H1 (cell line): ENCODE data around the gene GRID2. TPM values are rescaled to one million over a fixed set of nuclear protein-coding genes. Genes with fewer than 3 reads are reported as not detected.

Experiments used
- CTCF ChIA-PET: fragments of 300-600 bp; sonication (Branson Sonifier 250); formaldehyde crosslinking; loops from one replicate; lab custom pipeline; 2021; ENCODE audit not compliant: partially characterized antibody; lab: Charles Lee
- POLR2A ChIA-PET: fragments of 300-600 bp; sonication (Branson Sonifier 250); formaldehyde crosslinking; loops from one replicate; lab custom pipeline; 2021; ENCODE audit warnings: inconsistent platforms; ENCODE audit not compliant: partially characterized antibody; lab: Charles Lee
- DNase-seq, 2 experiments: peaks; one replicate each; pipeline versions ENCODE4 v3.0.0 to v3.0.0-alpha.2; 2010 to 2022; ENCODE audit warnings: low spot score in 2 of 2, low read depth in 1 of 2, mixed read lengths in 1 of 2
- FAIRE-seq: peaks from 2 replicates; lab custom pipeline; 2011; peaks lifted over from hg19 to GRCh38; lab: Jason Lieb, UNC
- H2AFZ ChIP-seq: 2 replicates; pipeline ENCODE4 v1.8.1; 2012; ENCODE audit warnings: low read length, inconsistent platforms
- H2AK5ac ChIP-seq: 2 replicates; pipeline ENCODE4 v1.6.1; 2013; ENCODE audit warnings: low read depth, low read length
- H2BK120ac ChIP-seq: replicated peaks from 2 replicates; pipeline ENCODE3; 2013; ENCODE audit warnings: low read depth, low read length, inconsistent platforms
- H2BK12ac ChIP-seq: 2 replicates; pipeline ENCODE4 v1.6.1; 2013; ENCODE audit warnings: low read depth, low read length
- H2BK15ac ChIP-seq: 2 replicates; pipeline ENCODE4 v1.6.1; 2013; ENCODE audit warnings: low read length
- H2BK20ac ChIP-seq: 2 replicates; pipeline ENCODE4 v1.6.1; 2013; ENCODE audit warnings: low read length
- H2BK5ac ChIP-seq: 2 replicates; pipeline ENCODE4 v1.6.1; 2013; ENCODE audit warnings: low read depth, low read length
- H3K14ac ChIP-seq: 2 replicates; pipeline ENCODE4 v1.6.1; 2013; ENCODE audit warnings: inconsistent platforms; ENCODE audit not compliant: insufficient read length
- H3K18ac ChIP-seq: 2 replicates; pipeline ENCODE4 v1.6.1; 2013; ENCODE audit warnings: low read length; ENCODE audit errors: extremely low read depth
- H3K23ac ChIP-seq: 2 replicates; pipeline ENCODE4 v1.6.1; 2013; ENCODE audit warnings: inconsistent platforms; ENCODE audit not compliant: insufficient read length
- H3K23me2 ChIP-seq: 2 replicates; pipeline ENCODE4 v1.6.1; 2013; ENCODE audit warnings: low read depth, low read length
- H3K27ac ChIP-seq: 2 replicates; pipeline ENCODE4 v1.6.1; 2011; ENCODE audit warnings: low read depth, low read length, inconsistent platforms
- H3K27me3 ChIP-seq, 4 experiments: replicated peaks in 1 of 4; 1 replicate in 1 of 4; 2 replicates in 3 of 4; pipeline versions ENCODE4 v1.6.1 to v1.8.1; 2011 to 2013; ENCODE audit warnings: low read length in 3 of 4, mild to moderate bottlenecking in 3 of 4, inconsistent platforms in 2 of 4, mixed read lengths in 2 of 4, moderate library complexity in 1 of 4; ENCODE audit not compliant: control insufficient read depth in 3 of 4, insufficient read depth in 3 of 4; ENCODE audit errors: extremely low read depth in 1 of 4
- H3K36me3 ChIP-seq, 4 experiments: 2 replicates each; pipeline versions ENCODE4 v1.6.1 to v1.8.1; 2011 to 2013; ENCODE audit warnings: mild to moderate bottlenecking in 4 of 4, low read length in 3 of 4, moderate library complexity in 2 of 4, control low read depth in 1 of 4, inconsistent platforms in 1 of 4; ENCODE audit not compliant: insufficient read depth in 4 of 4, control insufficient read depth in 2 of 4
- H3K4ac ChIP-seq: replicated peaks from 2 replicates; pipeline ENCODE3; 2013; ENCODE audit warnings: low read length, low read depth, mixed read lengths, inconsistent platforms; ENCODE audit not compliant: insufficient read length
- H3K4me1 ChIP-seq, 4 experiments: replicated peaks in 1 of 4; 1 replicate in 1 of 4; 2 replicates in 3 of 4; pipeline versions ENCODE4 v1.6.1 to v1.8.1; 2011 to 2013; ENCODE audit warnings: low read length in 3 of 4, inconsistent platforms in 2 of 4, mixed read lengths in 1 of 4; ENCODE audit not compliant: insufficient read depth in 4 of 4, control insufficient read depth in 3 of 4
- H3K4me2 ChIP-seq, 2 experiments: 2 replicates each; pipeline versions ENCODE4 v1.6.1 to v1.8.1; 2011 to 2013; ENCODE audit warnings: low read depth in 2 of 2, low read length in 2 of 2, control low read depth in 1 of 2, inconsistent platforms in 1 of 2, mild to moderate bottlenecking in 1 of 2; ENCODE audit not compliant: insufficient read depth in 1 of 2
- H3K4me3 ChIP-seq, 4 experiments: fragments of 200-600, 300-600 bp in 1 of 4; sonication (generic), shearing (Covaris generic), sonication (Bioruptor Twin) in 1 of 4; 2 replicates each; pipeline versions ENCODE4 v1.5.1 to v1.8.1; 2011 to 2016; ENCODE audit warnings: low read length in 4 of 4, low read depth in 3 of 4, control low read depth in 2 of 4, inconsistent platforms in 2 of 4, mild to moderate bottlenecking in 2 of 4, mixed read lengths in 1 of 4, moderate library complexity in 1 of 4; ENCODE audit not compliant: insufficient read depth in 2 of 4; ENCODE audit errors: extremely low read depth in 1 of 4
- H3K56ac ChIP-seq: replicated peaks from 2 replicates; pipeline ENCODE3; 2013; ENCODE audit warnings: low read depth, mild to moderate bottlenecking, mixed read lengths, low read length, inconsistent platforms; ENCODE audit not compliant: insufficient read length
- H3K79me1 ChIP-seq: 2 replicates; pipeline ENCODE4 v1.6.1; 2013; ENCODE audit warnings: low read depth, low read length, control low read depth
- H3K79me2 ChIP-seq, 2 experiments: 2 replicates each; pipeline versions ENCODE4 v1.6.1 to v1.8.1; 2012 to 2013; ENCODE audit warnings: low read length in 2 of 2, mild to moderate bottlenecking in 2 of 2, inconsistent platforms in 1 of 2; ENCODE audit not compliant: insufficient read depth in 2 of 2, control insufficient read depth in 1 of 2
- H3K9ac ChIP-seq, 4 experiments: replicated peaks in 1 of 4; 1 replicate in 1 of 4; 2 replicates in 3 of 4; pipeline versions ENCODE4 v1.6.1 to v1.8.1; 2011 to 2013; ENCODE audit warnings: low read depth in 3 of 4, low read length in 3 of 4, control low read depth in 2 of 4, mild to moderate bottlenecking in 2 of 4, moderate library complexity in 2 of 4, inconsistent platforms in 1 of 4; ENCODE audit errors: extremely low read depth in 1 of 4
- H3K9me3 ChIP-seq, 2 experiments: 2 replicates each; pipeline versions ENCODE4 v1.6.1 to v1.8.1; 2012 to 2013; ENCODE audit warnings: mild to moderate bottlenecking in 2 of 2, moderate library complexity in 2 of 2, control low read depth in 1 of 2, inconsistent platforms in 1 of 2, low read depth in 1 of 2, low read length in 1 of 2, mixed read lengths in 1 of 2; ENCODE audit not compliant: insufficient read depth in 2 of 2
- H4K20me1 ChIP-seq, 2 experiments: replicated peaks in 1 of 2; 2 replicates each; pipeline versions ENCODE3 to v1.8.1; 2011 to 2013; ENCODE audit warnings: inconsistent platforms in 2 of 2, low read length in 2 of 2, mild to moderate bottlenecking in 1 of 2; ENCODE audit not compliant: insufficient read depth in 2 of 2, control insufficient read depth in 1 of 2
- H4K5ac ChIP-seq: 2 replicates; pipeline ENCODE4 v1.6.1; 2013; ENCODE audit warnings: low read length, low read depth, mixed read lengths, inconsistent platforms; ENCODE audit not compliant: insufficient read length
- H4K8ac ChIP-seq: 2 replicates; pipeline ENCODE4 v1.8.0; 2013; ENCODE audit warnings: mild to moderate bottlenecking, moderate library complexity, low read length, inconsistent platforms; ENCODE audit not compliant: insufficient read depth; ENCODE audit errors: extremely low read depth
- H4K91ac ChIP-seq: replicated peaks from 2 replicates; pipeline ENCODE3; 2013; ENCODE audit warnings: low read length, mixed read lengths, inconsistent platforms; ENCODE audit not compliant: insufficient read length
- BACH1 ChIP-seq: IDR thresholded peaks from 2 replicates; pipeline ENCODE4 v1.6.1; 2012; ENCODE audit warnings: low read length, improper control_type of control experiment
- BCL11A ChIP-seq, 2 experiments: IDR thresholded peaks; one replicate each; pipeline ENCODE4 v1.6.1; 2011; ENCODE audit warnings: low read depth in 2 of 2, low read length in 2 of 2, mild to moderate bottlenecking in 2 of 2
- CBX5 ChIP-seq: fragments of 300-800, 300-1000 bp; sonication (generic); IDR thresholded peaks from 2 replicates; pipeline ENCODE4 v1.7.1; 2016; ENCODE audit warnings: antibody characterized with exemption, low read length, low read depth
- CREB1 ChIP-seq: IDR thresholded peaks from 2 replicates; pipeline ENCODE4 v1.6.1; 2012; ENCODE audit warnings: inconsistent platforms
- EP300 ChIP-seq, 2 experiments: IDR thresholded peaks; 1 replicate in 1 of 2; 2 replicates in 1 of 2; pipeline ENCODE4 v1.6.1; 2011 to 2012; ENCODE audit warnings: low read depth in 2 of 2, low read length in 2 of 2, mild to moderate bottlenecking in 2 of 2, borderline replicate concordance in 1 of 2, inconsistent platforms in 1 of 2, moderate library complexity in 1 of 2
- GABPA ChIP-seq: IDR thresholded peaks from 2 replicates; pipeline ENCODE4 v1.6.1; 2011; ENCODE audit warnings: mild to moderate bottlenecking, low read length, moderate library complexity, borderline replicate concordance; ENCODE audit not compliant: insufficient read depth
- KDM5A ChIP-seq: fragments of 200-600 bp; IDR thresholded peaks from 2 replicates; pipeline ENCODE4 v1.7.1; 2012; ENCODE audit warnings: mild to moderate bottlenecking, low read length, inconsistent platforms, mixed read lengths
- RAD21 ChIP-seq, 2 experiments: IDR thresholded peaks in 1 of 2; conservative IDR thresholded peaks in 1 of 2; 2 replicates each; pipeline ENCODE4 v1.6.1; 2011; ENCODE audit warnings: low read depth in 2 of 2, low read length in 2 of 2, improper control_type of control experiment in 1 of 2, inconsistent platforms in 1 of 2, mild to moderate bottlenecking in 1 of 2, moderate library complexity in 1 of 2
- RBBP5 ChIP-seq: IDR thresholded peaks from 2 replicates; pipeline ENCODE4 v1.7.1; 2012; ENCODE audit warnings: low read depth, mild to moderate bottlenecking, inconsistent platforms, low read length, moderate library complexity, borderline replicate concordance
- SP1 ChIP-seq: IDR thresholded peaks from 2 replicates; pipeline ENCODE4 v1.6.1; 2011; ENCODE audit warnings: low read depth, low read length
- SRF ChIP-seq: IDR thresholded peaks from 2 replicates; pipeline ENCODE4 v1.6.1; 2011; ENCODE audit warnings: mild to moderate bottlenecking, low read depth, low read length, moderate library complexity
- SUZ12 ChIP-seq: fragments of 200-600 bp; sonication (generic); IDR thresholded peaks from 2 replicates; pipeline ENCODE4 v1.6.1; 2012; ENCODE audit warnings: mild to moderate bottlenecking, inconsistent platforms, low read length, moderate library complexity, mixed read lengths
- ZNF274 ChIP-seq: IDR thresholded peaks from 2 replicates; pipeline ENCODE4 v1.7.0; 2012; ENCODE audit warnings: low read length, borderline replicate concordance; ENCODE audit errors: extremely low read depth
- WGBS, 2 experiments: shearing (Covaris generic) in 1 of 2; methylation state at CpG; one replicate each; pipeline versions ENCODE4 v1.1.6 to v1.1.7; 2013 to 2015; ENCODE audit warnings: low lambda C conversion rate in 2 of 2, mixed read lengths in 2 of 2, inconsistent platforms in 1 of 2, low coverage in 1 of 2, missing lambda C conversion rate in 1 of 2; ENCODE audit not compliant: insufficient replicate concordance in 2 of 2, insufficient coverage in 1 of 2, insufficient read length in 1 of 2; ENCODE audit errors: extremely low coverage in 1 of 2, missing lambda C conversion rate in 1 of 2; 5-methylcytosine and 5-hydroxymethylcytosine counted together
- polyA plus RNA-seq, 7 experiments: library from polyadenylated mRNA; depleted of rRNA in 3 of 7; stranded (reverse) in 5 of 7; unstranded in 2 of 7; fragments of >200 nt in 5 of 7; fragments of 200-250 nt in 2 of 7; gene quantifications; 1 replicate in 5 of 7; 2 replicates in 1 of 7; 4 replicates in 1 of 7; pipeline versions ENCODE4 v1.2.1 to v1.2.3, GENCODE V29; 2011 to 2013; ENCODE audit warnings: missing spikeins in 2 of 7, mixed read lengths in 2 of 7
- total RNA-seq: library from RNA; stranded (reverse); fragmentation: NEBNext Ultra II Directional; extraction: Animal tissue kit (Norgen Biotek cat#: 25700); gene quantifications from 2 replicates; pipeline ENCODE4 v1.2.1, GENCODE V29; 2021

Gene GRID2
- total and polyA plus RNA-seq, 2 of the 8 experiments (the other 6 are each of a cell fraction or from before 2014, with no cell fraction given), result 31.1 to 81.9 TPM

- H3K9ac ChIP-seq, result no peak overlapping the region
- no peak overlapping the region for H2BK12ac ChIP-seq
- no peaks in the 10 kb centered on the region for H3K23me2 ChIP-seq
- DNase-seq, result no peak
- H3K4me1 ChIP-seq, result no peaks in the 10 kb centered on the region
- ChIA-PET POLR2A (interaction anchor here (0.7 kb wide), 1 partner anchor 10 kb away, joined by 3 read pairs; no protein-coding TSS in a partner anchor), CTCF (interaction anchor here (1.7 kb wide), 1 partner anchor 13 kb away, joined by 4 read pairs; no protein-coding TSS in a partner anchor)
- H2BK20ac ChIP-seq, result no peak overlapping the region
- H4K20me1 ChIP-seq, result peaks cover 2 to 5% of the 10 kb centered on the region in 2 experiments
- H2BK15ac ChIP-seq, result no peak overlapping the region
- FAIRE-seq, result no peak
- no peak overlapping the region for H4K5ac ChIP-seq
- TF ChIP-seq SUZ12 (no peak), BACH1 (no peak), GABPA (no peak), SRF (no peak), CREB1 (no peak), CBX5 (no peak), RAD21 (IDR thresholded peaks at IDR 0.05 in 1 of 2, conservative IDR thresholded peaks at IDR 0.05 in 1 of 2; ENCODE audit: low read depth in 2 of 2, low read length in 2 of 2) (no peak), EP300 (IDR thresholded peaks at IDR 0.05; ENCODE audit: borderline replicate concordance in 1 of 2, low read depth in 2 of 2, low read length in 2 of 2) (no peak), BCL11A (IDR thresholded peaks at IDR 0.05; ENCODE audit: low read depth in 2 of 2, low read length in 2 of 2) (no peak), RBBP5 (no peak), SP1 (no peak), KDM5A (no peak), ZNF274 (no peak)
- H3K27ac ChIP-seq, result no peak overlapping the region
- no peak overlapping the region for H2AFZ ChIP-seq
- H2BK5ac ChIP-seq, result no peak overlapping the region
- H3K23ac ChIP-seq, result no peak overlapping the region
- no peak overlapping the region for H4K8ac ChIP-seq
- H2AK5ac ChIP-seq, result no peak overlapping the region
- H3K36me3 ChIP-seq, result peaks cover 0 to 12% (median 2%) of the 10 kb centered on the region in 4 experiments; a peak in 3 of 8 replicates
- no peak overlapping the region for H3K4ac ChIP-seq
- no peaks in the 10 kb centered on the region for H3K27me3 ChIP-seq
- 91% methylated on average over 3 of the region's 3 CpGs; no CpG with 5 or more reads in 1 of the 2 experiments for WGBS, 2 experiments
- H3K56ac ChIP-seq, result no peak overlapping the region
- H3K79me2 ChIP-seq, result peaks cover 6 to 99% of the 10 kb centered on the region in 2 experiments; a peak in 3 of 4 replicates
- no peak overlapping the region for H3K18ac ChIP-seq
- H2BK120ac ChIP-seq, result no peak overlapping the region
- no peak overlapping the region for H4K91ac ChIP-seq
- H3K14ac ChIP-seq, result no peak overlapping the region
- no peak overlapping the region for H3K4me3 ChIP-seq
- H3K79me1 ChIP-seq, result no peaks in the 10 kb centered on the region; the same call in 1 of the 2 replicates
- peaks cover 0 to 3% of the 10 kb centered on the region in 2 experiments; a peak in 2 of 4 replicates for H3K9me3 ChIP-seq
- no peak overlapping the region for H3K4me2 ChIP-seq
Observed at GRCh38 chr4:92566269-92566668, 262.5 kb downstream of the GRID2 start.
